ENCODE data around the gene NHLRC4. TPM values are rescaled to one million over a fixed set of nuclear protein-coding genes. Genes with fewer than 3 reads are reported as not detected.

The NHLRC4 gene
- total RNA-seq (2013): 1.0 TPM
- polyA plus RNA-seq (under 1 TPM; 0.29 to 0.57 (median 0.36) TPM), polyA minus RNA-seq (0.55 and 1.4 TPM in 2 replicates), total RNA-seq (0 to 0.31 (median 0.15) reads per million in 11 experiments)

GRCh38 chr16:566475-567372, at the start of gene NHLRC4:
Gene NHLRC4, plus strand, starts transcription at chr16:567005. Its CDS starts 1,043 bp downstream, at chr16:568048.
- peak within 1 kb of the TSS; percentile 79 for H3K4me2 ChIP-seq (replicated peaks; ENCODE audit: extremely low read depth, low read length, poor library complexity, severe bottlenecking)
- Mint-ChIP-seq H3K9me3 (peaks cover 0 to 2% (median 0%) of the 10 kb centered on the region in 7 donors), H3K4me3 (peak within 1 kb of the TSS; percentile 52 to 63), H3K36me3 (peaks cover 0 to under 1% of the 10 kb centered on the region in 2 donors), H3K4me1 (peaks cover 32% of the 10 kb centered on the region), H3K27ac (no peak within 1 kb of the TSS), H3K27me3 (ENCODE audit: low read depth in 3 of 3) (peaks cover 8 to 19% (median 9%) of the 10 kb centered on the region in 3 donors)
- intact Hi-C loops (cut with micrococcal nuclease): no loop called here
- TF ChIP-seq CTCF (IDR thresholded peaks at IDR 0.05): no peak
- H3K27me3 ChIP-seq (ENCODE audit: control insufficient read depth in 2 of 2, insufficient read depth in 2 of 2, low read length in 2 of 2): peaks cover 0 to 2% of the 10 kb centered on the region in 2 donors
- H3K9ac ChIP-seq (ENCODE audit: insufficient read depth, low read length, poor library complexity, severe bottlenecking): peak within 1 kb of the TSS; percentile 32
- no peaks in the 10 kb centered on the region for H4K20me1 ChIP-seq (ENCODE audit: insufficient read depth, low read length)
- DNase-seq: peak in 2 of 3 donors; percentile 23 to 26
- H3K4me3 ChIP-seq (replicated peaks in 1 of 3; ENCODE audit: low read depth in 2 of 3, low read length in 3 of 3): peak within 1 kb of the TSS in 2 of 3 experiments; percentile 35 to 69
- WGBS (ENCODE audit: insufficient coverage): 38% methylated on average over 19 of the region's 26 CpGs
- H3K4me1 ChIP-seq (ENCODE audit: control insufficient read depth in 1 of 2, insufficient read depth in 2 of 2, low read length in 2 of 2): peaks cover 28 to 41% of the 10 kb centered on the region in 2 donors
- H3K27ac ChIP-seq (ENCODE audit: low read depth in 1 of 2, low read length in 2 of 2): peak within 1 kb of the TSS in 1 of 2 donors; percentile 41
- no peaks in the 10 kb centered on the region for H3K36me3 ChIP-seq (replicated peaks in 1 of 2; ENCODE audit: control insufficient read depth in 1 of 2, insufficient read depth in 2 of 2, low read length in 2 of 2)
- no peaks in the 10 kb centered on the region for H3K9me3 ChIP-seq (replicated peaks in 1 of 2; ENCODE audit: control insufficient read depth in 1 of 2, insufficient read depth in 1 of 2, low read length in 2 of 2)
- peak within 1 kb of the TSS; percentile 75 for H2AFZ ChIP-seq (ENCODE audit: insufficient read depth, low read depth, low read length, poor library complexity, severe bottlenecking)
- peaks cover 8% of the 10 kb centered on the region for H3K79me2 ChIP-seq (ENCODE audit: insufficient read depth, low read length)

GRCh38 chr16:518858-519257, 47.9 kb upstream of the NHLRC4 start:
- Histone ChIP-seq H2AFZ (ENCODE audit: insufficient read depth, low read depth, low read length, poor library complexity, severe bottlenecking) (no peak overlapping the region), H3K27ac (ENCODE audit: low read depth in 1 of 2, low read length in 2 of 2) (no peak overlapping the region), H3K27me3 (ENCODE audit: control insufficient read depth in 2 of 2, insufficient read depth in 2 of 2, low read length in 2 of 2) (no peaks in the 10 kb centered on the region), H3K4me1 (ENCODE audit: control insufficient read depth in 1 of 2, insufficient read depth in 2 of 2, low read length in 2 of 2) (no peaks in the 10 kb centered on the region), H3K9me3 (replicated peaks in 1 of 2; ENCODE audit: control insufficient read depth in 1 of 2, insufficient read depth in 1 of 2, low read length in 2 of 2) (no peaks in the 10 kb centered on the region), H3K4me2 (replicated peaks; ENCODE audit: extremely low read depth, low read length, poor library complexity, severe bottlenecking) (no peak overlapping the region), H3K79me2 (ENCODE audit: insufficient read depth, low read length) (no peaks in the 10 kb centered on the region), H4K20me1 (ENCODE audit: insufficient read depth, low read length) (no peaks in the 10 kb centered on the region), H3K36me3 (replicated peaks in 1 of 2; ENCODE audit: control insufficient read depth in 1 of 2, insufficient read depth in 2 of 2, low read length in 2 of 2) (peaks cover 0 to 9% of the 10 kb centered on the region in 2 donors), H3K4me3 (replicated peaks in 1 of 3; ENCODE audit: low read depth in 2 of 3, low read length in 3 of 3) (no peak overlapping the region), H3K9ac (ENCODE audit: insufficient read depth, low read length, poor library complexity, severe bottlenecking) (no peak overlapping the region)
- Mint-ChIP-seq H3K27me3 (ENCODE audit: low read depth in 3 of 3) (peaks cover 0 to 2% (median 0%) of the 10 kb centered on the region in 3 donors), H3K36me3 (peaks cover 0 to 11% of the 10 kb centered on the region in 2 donors), H3K9me3 (no peaks in the 10 kb centered on the region), H3K27ac (peak overlapping the region in 1 of 7 donors; percentile 53), H3K4me1 (peaks cover 3% of the 10 kb centered on the region), H3K4me3 (no peak overlapping the region)
- no peak for DNase-seq
- no peak for TF ChIP-seq CTCF (IDR thresholded peaks at IDR 0.05)
- intact Hi-C loops (cut with micrococcal nuclease): no loop called here
- 90% methylated on average over 9 of the region's 9 CpGs for WGBS (ENCODE audit: insufficient coverage)

Measured in CD14-positive monocyte (primary cell).